HG02938 (cell line): ENCODE results near the gene ZBTB32.

Source experiments
- ATAC-seq: cut with Tn5 transposase; IDR thresholded peaks from one replicate; pipeline ENCODE4 v1.9.1; 2021; ENCODE audit warnings: mild to moderate bottlenecking, moderate library complexity; ENCODE audit not compliant: unreplicated experiment

Gene ZBTB32

DNA sequence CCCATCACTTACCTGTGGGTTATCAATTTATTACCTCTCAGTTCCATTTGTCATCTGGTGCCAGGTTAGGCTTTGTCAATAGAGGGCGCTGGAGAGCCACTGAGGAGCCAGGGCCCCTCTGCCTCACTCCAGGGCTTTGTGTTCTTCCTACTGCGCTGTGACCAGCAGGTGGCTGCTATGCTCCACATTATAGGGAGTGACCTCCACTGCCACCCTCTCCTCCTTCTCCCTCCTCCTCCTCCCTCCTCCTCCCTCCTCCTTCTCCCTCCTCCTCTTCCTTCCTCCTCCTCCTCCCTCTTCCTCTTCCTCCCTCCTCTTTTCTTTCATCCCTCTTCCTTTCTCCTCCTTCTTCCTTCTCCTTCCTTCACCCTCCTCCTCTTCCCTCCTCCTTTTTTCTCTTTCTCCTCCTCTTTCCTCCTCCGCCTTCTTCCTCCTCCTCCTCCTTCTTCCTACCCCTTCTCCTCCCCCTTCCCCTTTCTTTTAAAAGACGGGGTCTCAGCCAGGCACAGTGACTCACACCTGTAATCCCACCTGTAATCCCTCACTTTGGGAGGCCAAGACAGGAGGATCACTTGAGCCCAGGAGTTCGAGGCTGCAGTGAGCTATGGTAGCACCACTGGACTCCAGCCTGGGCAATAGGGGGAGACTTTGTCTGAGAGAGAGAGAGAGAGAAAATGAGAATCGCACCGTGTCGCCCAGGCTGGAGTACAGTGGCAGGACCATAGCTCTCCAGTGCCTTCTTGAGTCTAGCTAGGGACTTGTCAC, 10.3 kb upstream of the ZBTB32 start:
- peak; percentile 85 for ATAC-seq

DNA sequence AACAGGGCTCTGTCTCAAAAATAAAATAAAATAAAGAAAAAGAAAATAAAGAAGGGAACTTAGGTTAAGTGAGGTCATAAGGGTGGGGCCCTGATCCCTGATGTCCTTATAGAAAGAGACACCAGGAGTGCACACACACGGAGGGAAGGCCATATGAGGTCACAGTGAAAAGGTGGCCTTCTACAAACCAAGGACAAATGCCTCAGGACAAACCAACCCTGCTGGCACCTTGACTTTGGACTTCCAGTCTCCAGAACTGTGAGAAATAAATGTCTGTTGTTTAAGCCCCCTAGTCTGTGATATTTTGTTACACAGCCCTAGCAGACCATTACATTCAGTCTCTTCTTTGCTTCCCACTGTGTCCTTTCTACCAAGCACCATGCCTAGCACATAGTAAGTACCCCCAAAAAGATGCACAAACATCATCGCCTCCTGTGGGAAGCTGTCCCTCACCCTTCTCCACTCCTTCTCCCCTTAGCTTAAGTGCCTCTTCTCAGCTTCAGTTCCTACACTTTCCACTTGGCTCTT, 8.4 kb upstream of the ZBTB32 start:
- ATAC-seq = no peak

DNA sequence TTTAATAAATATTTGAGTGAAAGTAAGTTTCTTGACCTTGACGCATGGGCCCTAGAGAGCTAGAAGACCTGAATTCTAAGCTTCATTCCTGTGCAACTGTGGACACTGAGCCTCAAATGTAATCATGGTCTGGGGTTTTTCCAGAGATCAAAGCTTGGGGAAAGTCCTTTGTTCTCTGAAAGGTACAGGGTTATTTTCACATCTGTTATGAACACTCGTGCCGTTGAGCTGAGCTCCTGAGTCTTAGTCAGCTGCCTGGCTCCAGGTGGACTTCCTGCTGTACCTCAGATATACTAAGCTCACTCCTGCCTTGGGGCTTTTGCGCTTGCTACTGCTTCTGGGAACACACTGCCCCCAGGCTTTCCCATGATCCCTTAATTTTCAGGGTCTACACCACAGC, 7.5 kb upstream of the ZBTB32 start:
- no peak for ATAC-seq

DNA sequence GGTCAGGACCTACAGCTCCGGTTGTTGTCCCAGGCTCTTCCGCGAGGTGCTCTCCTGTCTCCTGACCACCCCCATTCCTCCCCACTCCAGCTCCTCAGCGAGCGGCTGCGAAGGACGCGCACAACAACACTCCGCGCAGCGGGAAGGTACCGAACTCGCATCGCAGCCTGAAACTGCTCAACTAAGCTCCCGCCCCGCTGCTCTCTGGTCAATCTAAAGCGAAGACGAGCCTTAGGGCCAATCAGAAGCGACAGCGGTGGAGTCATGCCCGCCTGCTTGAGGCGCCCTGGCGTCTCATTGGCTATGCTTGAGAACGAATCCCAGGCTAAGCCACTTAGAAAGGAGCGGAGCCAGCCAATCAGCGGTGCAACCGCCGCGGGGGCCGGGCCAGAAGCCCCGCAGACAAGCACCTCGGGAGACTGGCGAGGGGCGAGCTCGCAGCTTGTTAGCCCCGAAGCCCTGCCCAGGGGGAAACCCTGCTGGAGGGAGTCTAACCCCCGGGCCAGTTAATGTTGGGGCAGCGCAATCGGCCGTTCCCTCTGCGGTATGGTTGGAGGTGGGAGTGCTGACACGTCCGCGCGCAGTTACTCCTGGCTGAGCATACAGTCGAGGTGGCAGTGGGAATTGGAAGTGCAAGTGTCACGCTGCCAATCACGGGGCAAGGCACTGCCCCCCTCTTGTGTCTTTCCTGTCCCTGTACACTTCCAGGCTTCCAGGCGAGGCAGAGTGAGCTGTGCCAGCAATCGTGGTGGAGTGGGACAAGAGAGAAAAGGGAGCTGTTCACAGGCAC, 1.9 kb upstream of the ZBTB32 start:
- peak; percentile 92 for ATAC-seq

DNA sequence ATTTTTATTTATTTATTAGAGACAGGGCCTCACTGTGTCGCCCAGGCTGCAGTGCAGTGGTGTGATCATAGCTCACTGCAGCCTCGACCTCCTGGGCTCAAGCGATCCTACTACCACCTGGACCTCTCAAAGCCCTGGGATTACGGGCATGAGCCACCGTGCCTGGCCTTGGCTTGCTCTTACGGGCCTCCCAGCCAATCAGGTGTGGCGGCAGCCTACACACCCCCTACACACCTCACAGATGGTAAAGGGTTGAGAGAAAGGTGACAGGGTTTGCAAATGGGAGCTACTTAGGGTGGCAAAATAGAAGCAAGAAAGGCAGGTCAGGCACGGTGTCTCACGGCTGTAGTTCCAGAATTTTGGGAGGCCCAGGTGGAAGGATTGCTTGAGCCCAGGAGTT, 1.0 kb upstream of the ZBTB32 start:
- no peak for ATAC-seq

DNA sequence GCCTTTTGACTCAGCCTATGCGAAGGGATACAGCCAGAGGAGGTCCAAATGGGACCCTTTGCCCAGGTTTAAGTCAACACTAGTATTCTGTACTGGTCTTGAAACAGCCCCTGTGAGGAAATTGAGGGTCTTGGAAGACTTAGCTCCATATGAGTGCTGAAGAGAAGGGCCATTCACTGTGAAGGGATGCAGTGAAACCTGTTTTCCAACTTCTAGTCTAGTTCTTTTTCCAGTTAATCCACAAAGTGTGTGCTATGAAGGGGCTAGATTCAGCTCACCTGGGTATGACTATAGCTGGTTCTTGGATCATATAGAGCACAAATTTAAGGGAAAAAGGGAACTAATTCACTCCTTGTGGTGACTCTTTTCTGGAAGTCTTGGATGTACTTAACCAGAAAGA, 4.0 kb downstream of the ZBTB32 start:
- no peak for ATAC-seq

DNA sequence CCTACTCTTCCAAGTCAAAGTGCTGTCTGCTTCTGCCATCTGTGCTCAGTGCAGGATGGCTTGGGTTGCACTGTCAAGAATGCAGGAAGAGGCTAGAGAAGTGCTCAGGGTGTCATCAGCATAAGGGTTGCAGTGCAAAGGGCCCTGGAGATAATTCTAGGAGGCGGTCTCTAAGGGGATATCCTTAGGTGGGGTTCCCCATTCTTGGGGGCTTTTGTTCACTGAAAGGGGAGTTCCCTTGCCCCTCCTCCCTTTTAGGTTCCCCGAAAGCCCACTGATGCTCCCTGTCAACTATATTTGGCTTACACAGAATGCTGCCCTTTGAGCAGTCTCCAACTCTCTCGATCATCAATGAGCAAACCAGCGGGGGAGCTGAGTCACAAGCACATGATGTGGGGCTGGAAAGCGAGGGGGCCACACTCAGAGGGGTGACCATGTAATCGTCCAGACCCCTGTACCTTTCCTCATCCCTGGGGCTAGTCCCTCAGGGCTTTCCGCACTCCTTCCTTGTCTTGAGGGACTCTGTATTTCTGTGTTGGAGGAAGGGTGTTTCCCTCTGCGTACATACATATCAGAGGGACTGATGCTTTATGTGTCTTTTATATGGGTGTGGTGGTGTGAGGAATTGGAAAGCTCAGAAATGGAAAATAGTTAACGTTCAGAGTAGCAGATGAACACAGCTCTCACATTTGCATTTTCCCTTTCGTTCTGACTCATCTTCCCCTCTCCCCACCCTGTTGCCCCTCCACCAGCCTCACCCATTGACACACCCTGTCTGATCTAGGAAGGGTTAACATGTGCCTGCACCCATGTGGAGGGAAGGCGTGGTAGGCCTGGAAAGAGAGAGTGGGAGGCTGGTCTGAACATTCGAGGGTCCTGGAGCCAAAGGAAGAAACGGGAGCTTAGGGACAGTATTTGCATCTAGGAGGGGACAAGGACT, 6.7 kb downstream of the ZBTB32 start:
- ATAC-seq = peak; percentile 36

DNA sequence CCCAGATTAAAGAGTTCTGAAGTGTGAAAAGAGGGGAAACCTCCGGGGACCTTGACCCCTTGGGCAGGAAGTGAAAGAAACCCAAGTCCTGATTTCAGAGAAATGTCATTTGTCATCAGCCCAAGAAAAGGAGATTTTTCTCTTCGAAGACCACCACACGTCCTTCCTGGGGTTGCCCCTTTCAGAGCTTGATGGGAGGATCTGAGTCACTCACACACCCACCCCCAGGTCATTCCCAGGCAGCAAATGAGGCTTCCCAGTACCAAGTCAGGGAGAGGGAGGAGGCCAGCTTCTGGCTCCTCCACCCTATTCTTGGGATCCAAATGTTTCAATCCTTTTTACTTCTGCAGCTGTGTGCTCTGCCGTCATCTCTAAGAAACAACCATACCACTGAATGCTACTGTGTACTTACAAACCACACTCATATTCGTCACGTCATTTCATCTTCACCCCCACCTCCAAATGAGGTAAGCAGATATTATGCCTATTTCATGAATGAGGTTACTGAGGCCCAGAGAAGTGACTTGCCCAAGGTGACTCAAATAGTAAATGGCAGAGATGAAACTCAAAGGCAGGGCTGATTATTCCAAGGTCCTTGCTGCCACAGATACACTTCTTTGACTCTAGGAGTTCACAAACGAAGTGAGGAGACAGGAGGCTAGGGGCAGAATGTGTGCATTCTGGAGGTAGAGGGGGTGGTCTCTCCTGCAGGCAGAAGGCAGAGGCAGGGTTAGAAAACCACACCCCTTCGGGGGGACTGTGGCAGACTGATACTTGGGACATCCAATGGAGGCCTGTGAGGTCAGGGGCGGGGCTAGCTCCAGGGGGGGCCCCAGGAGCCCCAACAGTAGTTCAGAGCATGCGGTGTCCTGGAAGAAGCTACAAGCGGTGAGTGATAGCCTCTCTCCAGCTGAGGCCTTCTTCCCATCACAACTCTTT, 8.5 kb downstream of the ZBTB32 start:
- no peak for ATAC-seq

DNA sequence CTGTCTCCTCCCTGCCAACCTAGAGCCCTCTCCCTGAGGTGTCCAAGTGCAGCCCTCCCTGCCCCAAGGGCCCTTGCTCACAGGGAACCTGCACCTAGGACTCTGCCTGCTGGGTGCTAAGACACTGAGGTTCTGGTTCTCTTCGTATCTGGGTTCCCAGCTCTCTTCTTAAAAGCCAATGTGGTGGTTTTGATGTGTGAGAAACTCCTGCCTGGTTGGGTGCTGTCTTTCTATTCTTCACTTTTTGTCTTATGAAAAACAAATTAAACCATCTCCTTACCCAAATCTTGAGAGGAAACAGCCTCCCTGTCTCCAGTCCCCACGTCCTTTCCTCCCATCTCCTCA, 9.1 kb downstream of the ZBTB32 start:
- no peak for ATAC-seq

DNA sequence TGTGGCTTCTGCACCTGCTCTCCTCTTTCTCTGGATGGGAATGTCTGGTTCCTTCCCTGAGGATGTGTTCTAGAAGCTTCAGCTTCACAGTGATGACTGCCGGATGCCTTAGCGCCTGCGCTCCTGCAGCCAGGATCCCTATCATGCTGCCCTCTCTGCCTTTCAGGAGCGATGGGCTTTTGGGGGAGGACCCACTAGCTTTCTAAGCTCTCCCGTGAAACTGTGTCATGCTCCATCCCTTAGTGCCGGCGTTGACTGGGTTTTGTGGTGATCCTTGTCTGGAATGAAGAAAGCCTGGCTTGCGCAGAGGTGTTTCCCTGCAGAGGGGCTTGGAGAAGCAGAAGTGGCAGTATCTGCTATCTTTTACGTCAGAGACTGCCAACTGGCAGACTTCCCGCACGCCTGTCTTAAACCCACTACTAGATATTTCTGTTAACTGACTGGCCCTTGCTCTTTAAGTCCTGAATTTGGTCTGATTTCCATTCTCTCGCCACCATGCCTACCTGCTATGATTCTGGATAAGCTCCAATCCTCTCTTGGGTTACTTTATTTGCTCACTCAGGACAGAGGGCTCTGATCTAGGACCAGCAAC, 9.6 kb downstream of the ZBTB32 start:
- ATAC-seq = no peak

DNA sequence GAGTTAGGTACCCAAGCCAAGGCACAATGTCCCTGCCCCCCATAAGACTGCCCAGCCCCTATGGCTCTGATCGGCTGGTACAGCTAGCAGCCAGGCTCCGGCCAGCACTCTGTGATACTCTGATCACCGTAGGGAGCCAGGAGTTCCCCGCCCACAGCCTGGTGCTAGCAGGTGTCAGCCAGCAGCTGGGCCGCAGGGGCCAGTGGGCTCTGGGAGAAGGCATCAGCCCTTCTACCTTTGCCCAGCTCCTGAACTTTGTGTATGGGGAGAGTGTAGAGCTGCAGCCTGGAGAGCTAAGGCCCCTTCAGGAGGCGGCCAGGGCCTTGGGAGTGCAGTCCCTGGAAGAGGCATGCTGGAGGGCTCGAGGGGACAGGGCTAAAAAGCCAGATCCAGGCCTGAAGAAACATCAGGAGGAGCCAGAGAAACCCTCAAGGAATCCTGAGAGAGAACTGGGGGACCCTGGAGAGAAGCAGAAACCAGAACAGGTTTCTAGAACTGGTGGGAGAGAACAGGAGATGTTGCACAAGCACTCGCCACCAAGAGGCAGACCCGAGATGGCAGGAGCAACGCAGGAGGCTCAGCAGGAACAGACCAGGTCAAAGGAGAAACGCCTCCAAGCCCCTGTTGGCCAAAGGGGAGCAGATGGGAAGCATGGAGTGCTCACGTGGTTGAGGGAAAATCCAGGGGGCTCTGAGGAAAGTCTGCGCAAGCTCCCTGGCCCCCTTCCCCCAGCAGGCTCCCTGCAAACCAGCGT, 10.4 kb downstream of the ZBTB32 start:
- ATAC-seq = no peak

DNA sequence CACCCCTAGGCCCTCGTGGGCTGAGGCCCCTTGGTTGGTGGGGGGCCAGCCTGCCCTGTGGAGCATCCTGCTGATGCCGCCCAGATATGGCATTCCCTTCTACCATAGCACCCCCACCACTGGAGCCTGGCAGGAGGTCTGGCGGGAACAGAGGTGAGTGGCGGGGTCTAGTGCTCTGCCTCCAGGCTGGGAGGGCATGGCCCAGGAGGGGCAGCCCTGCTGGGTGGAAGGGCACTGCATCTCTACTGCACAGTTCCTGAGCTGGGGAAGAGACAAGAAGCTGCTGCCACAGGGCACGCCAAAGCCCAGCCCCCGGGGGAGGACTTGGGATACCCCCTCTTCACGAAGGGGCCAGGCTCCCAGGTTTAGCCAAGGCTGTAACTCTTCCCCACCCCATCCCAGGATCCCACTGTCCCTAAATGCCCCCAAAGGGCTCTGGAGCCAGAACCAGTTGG, 11.0 kb downstream of the ZBTB32 start:
- no peak for ATAC-seq

DNA sequence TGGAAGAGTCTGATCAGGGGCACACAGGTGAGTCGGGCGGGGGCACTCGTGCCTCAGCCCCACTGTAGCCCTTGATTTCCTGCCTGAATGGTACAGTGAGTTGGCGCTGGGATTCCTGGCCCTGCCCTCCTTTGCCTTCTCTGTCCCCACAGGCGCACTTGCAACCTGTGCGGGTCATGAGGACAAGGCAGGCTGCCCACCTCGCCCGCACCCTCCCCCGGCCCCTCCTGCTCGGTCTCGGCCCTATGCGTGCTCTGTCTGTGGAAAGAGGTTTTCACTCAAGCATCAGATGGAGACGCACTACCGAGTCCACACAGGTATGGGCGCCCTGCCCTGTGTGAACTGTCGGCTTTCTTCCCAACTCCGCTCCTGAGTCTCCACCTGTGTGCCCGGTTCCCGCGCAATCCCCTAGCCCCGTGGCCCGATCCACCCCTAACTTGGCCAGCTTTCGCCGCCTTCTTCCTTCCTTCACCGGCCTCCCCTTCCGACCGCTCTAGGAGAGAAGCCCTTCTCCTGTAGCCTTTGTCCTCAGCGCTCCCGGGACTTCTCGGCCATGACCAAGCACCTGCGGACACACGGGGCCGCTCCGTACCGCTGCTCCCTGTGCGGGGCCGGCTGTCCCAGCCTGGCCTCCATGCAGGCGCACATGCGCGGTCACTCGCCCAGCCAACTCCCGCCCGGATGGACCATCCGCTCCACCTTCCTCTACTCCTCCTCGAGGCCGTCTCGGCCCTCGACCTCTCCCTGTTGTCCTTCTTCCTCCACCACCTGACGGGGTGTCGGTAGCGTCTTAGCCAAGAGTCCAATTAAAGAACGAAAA, 11.8 kb downstream of the ZBTB32 start:
- ATAC-seq = no peak

DNA sequence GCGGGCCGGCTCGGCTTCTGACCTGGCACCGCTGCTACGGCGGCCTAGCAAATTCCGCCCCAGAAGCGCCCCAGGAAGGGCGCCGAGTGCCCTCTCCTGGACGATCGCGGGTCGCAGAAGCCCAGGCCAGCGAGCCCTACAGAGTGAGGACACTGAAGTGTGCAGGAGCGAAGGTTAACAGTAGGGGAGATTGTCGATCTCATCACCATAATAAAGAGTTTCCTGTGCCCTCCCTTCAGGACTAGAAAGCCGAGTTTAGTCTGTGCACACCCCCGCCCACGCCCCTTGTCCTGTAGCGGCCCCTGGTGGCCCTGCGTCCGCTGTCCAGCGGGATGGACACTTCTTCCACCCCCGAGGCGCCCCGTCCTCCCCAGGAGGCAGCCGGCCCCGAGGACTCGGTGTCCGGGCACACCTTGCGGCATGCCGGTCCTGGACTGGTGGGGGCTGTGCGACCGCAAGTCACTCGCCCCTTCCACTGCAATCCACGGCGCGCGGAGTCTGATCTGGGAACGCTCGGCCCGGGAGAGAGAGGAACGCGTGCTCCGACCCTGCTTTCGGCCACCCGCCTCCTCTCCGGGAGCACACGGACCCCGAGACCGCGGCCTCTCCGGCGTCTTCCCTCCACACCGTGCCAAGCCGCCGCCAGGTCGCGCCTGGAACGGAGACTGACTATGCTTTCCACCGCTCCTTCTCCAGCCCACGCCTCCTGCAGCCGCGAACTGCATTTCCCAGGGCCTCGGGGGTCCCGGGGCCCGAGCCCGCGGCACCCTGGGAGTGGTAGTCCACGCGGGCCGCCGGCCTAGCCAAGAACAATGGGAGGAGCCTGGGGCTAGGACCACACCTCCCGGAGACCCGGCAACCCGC, 12.7 kb downstream of the ZBTB32 start:
- peak; percentile 51 for ATAC-seq

DNA sequence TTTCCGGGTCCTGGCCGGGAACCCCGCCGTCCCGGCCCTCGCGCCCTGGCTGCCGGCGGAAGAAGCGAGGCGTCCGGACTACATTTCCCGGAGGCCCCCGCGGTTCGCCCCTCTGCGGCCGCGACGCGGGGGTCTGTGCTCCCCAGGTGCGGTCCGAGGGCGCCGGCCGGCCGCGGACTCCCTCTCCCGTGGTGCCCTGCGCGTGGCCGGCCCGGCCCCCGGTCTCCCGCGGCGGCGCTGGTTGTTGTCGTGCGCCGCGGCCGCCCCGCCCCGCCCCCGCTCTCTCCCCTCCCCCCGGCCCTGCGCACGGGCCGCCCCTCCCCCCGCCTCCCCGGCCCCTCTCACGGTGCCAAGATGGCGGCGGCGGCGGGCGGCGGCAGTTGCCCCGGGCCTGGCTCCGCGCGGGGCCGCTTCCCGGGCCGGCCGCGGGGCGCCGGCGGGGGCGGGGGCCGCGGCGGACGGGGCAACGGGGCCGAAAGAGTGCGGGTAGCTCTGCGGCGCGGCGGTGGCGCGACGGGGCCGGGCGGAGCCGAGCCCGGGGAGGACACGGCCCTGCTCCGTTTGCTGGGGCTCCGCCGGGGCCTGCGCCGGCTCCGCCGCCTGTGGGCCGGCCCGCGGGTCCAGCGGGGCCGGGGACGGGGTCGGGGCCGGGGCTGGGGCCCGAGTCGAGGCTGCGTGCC, 13.4 kb downstream of the ZBTB32 start, which contains the start of gene KMT2B:
TSS of gene KMT2B (plus strand) at position 339 of the 680 bp plus-strand sequence. CDS start at position 355, 16 bp downstream.
- no peak for ATAC-seq

DNA sequence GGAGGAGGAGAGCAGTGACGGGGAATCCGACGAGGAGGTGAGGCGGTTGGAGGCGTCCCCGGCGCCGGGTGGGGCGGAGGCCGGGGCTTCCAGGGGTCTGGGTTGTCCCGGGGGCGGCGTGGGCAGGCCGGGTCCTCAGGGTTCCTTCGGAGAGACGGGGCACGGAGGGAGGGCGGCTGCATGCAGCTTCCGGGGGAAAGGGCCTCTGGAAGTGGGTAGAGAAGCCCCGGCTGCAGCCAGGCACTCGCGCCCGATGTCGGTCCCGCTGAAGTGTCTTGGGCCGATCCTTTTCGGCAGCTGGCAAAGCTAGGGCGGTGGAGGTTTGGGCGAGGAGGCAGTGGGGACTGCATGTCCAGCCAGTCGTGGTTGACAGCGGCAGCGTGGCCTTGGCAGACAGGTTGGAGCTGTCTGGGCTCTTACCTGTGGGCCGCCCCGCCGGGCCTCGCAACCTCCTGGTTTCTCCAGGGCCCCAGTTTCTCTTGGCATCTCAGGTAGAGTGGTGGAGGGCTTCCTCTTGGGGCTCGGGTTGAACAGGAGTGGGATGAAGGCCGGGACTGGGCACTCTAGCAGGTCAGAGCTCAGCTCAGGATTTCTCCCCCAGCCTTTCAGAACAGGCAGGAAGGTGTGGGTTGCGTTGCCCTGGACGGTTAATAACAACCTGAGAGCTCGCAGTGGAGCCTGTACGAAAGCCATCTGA, 14.1 kb downstream of the ZBTB32 start:
- no peak for ATAC-seq
